ENCODE data around the gene SPACDR. TPM values are rescaled to one million over a fixed set of nuclear protein-coding genes. Genes with fewer than 3 reads are reported as not detected.

The SPACDR gene
- total RNA-seq, 1 experiment from 2014 or later, result 4.5 TPM

GRCh38 chr7:100489824-100490223 is 25.8 kb upstream of the SPACDR start:
- peak; percentile 58 for DNase-seq
- TF ChIP-seq CTCF (IDR thresholded peaks at IDR 0.05; ENCODE audit: unreplicated experiment), result no peak
- H3K27me3 Mint-ChIP-seq (ENCODE audit: unreplicated experiment), result peaks cover 14% of the 10 kb centered on the region
- H3K4me3 Mint-ChIP-seq (ENCODE audit: low read depth, unreplicated experiment), result no peak overlapping the region
- no peaks in the 10 kb centered on the region for H3K4me1 Mint-ChIP-seq (ENCODE audit: low read depth, unreplicated experiment)
- H3K9me3 Mint-ChIP-seq (ENCODE audit: low read depth, unreplicated experiment), result no peaks in the 10 kb centered on the region
- CTCF ChIA-PET, result no interaction called here
- no TSS peak for BruUV-seq (replicated peaks)
- H3K27ac Mint-ChIP-seq (ENCODE audit: unreplicated experiment), result no peak overlapping the region
- H3K36me3 Mint-ChIP-seq (ENCODE audit: insufficient read depth, unreplicated experiment), result peaks cover 5% of the 10 kb centered on the region
- intact Hi-C loops (cut with micrococcal nuclease; ENCODE audit: unreplicated experiment), result no loop called here

GRCh38 chr7:100489121-100489520 is 25.1 kb upstream of the SPACDR start:
- intact Hi-C loops (cut with micrococcal nuclease; ENCODE audit: unreplicated experiment), result no loop called here
- peaks cover 14% of the 10 kb centered on the region for H3K27me3 Mint-ChIP-seq (ENCODE audit: unreplicated experiment)
- CTCF ChIA-PET, result no interaction called here
- DNase-seq, result no peak
- peaks cover 5% of the 10 kb centered on the region for H3K36me3 Mint-ChIP-seq (ENCODE audit: insufficient read depth, unreplicated experiment)
- TF ChIP-seq CTCF (IDR thresholded peaks at IDR 0.05; ENCODE audit: unreplicated experiment), result no peak
- no TSS peak for BruUV-seq (replicated peaks)
- H3K9me3 Mint-ChIP-seq (ENCODE audit: low read depth, unreplicated experiment), result no peaks in the 10 kb centered on the region
- H3K4me1 Mint-ChIP-seq (ENCODE audit: low read depth, unreplicated experiment), result no peaks in the 10 kb centered on the region
- H3K27ac Mint-ChIP-seq (ENCODE audit: unreplicated experiment), result no peak overlapping the region
- H3K4me3 Mint-ChIP-seq (ENCODE audit: low read depth, unreplicated experiment), result no peak overlapping the region

GRCh38 chr7:100488333-100489095 is 24.5 kb upstream of the SPACDR start:
- DNase-seq, result no peak
- intact Hi-C loops (cut with micrococcal nuclease; ENCODE audit: unreplicated experiment), result no loop called here
- Mint-ChIP-seq H3K4me1 (ENCODE audit: low read depth, unreplicated experiment) (no peaks in the 10 kb centered on the region), H3K27me3 (ENCODE audit: unreplicated experiment) (peaks cover 14% of the 10 kb centered on the region), H3K36me3 (ENCODE audit: insufficient read depth, unreplicated experiment) (peaks cover 5% of the 10 kb centered on the region), H3K9me3 (ENCODE audit: low read depth, unreplicated experiment) (no peaks in the 10 kb centered on the region), H3K27ac (ENCODE audit: unreplicated experiment) (no peak overlapping the region), H3K4me3 (ENCODE audit: low read depth, unreplicated experiment) (no peak overlapping the region)
- no TSS peak for BruUV-seq (replicated peaks)
- no peak for TF ChIP-seq CTCF (IDR thresholded peaks at IDR 0.05; ENCODE audit: unreplicated experiment)
- CTCF ChIA-PET, result interaction anchor here (1.1 kb wide), 1 partner anchor 51 kb away, joined by 3 read pairs; the partner anchor contains the start of gene AGFG2

- Mint-ChIP-seq H3K4me3 (ENCODE audit: low read depth, unreplicated experiment) (no peak overlapping the region), H3K36me3 (ENCODE audit: insufficient read depth, unreplicated experiment) (peaks cover 5% of the 10 kb centered on the region), H3K27me3 (ENCODE audit: unreplicated experiment) (no peaks in the 10 kb centered on the region), H3K27ac (ENCODE audit: unreplicated experiment) (no peak overlapping the region), H3K4me1 (ENCODE audit: low read depth, unreplicated experiment) (no peaks in the 10 kb centered on the region), H3K9me3 (ENCODE audit: low read depth, unreplicated experiment) (no peaks in the 10 kb centered on the region)
- TF ChIP-seq CTCF (IDR thresholded peaks at IDR 0.05; ENCODE audit: unreplicated experiment), result no peak
- CTCF ChIA-PET, result interaction anchor here (1.1 kb wide), 1 partner anchor 52 kb away, joined by 3 read pairs; the partner anchor contains the start of gene AGFG2
- DNase-seq, result no peak
- no TSS peak for BruUV-seq (replicated peaks)
- intact Hi-C loops (cut with micrococcal nuclease; ENCODE audit: unreplicated experiment), result no loop called here
These were observed 22.8 kb upstream of the SPACDR start for GRCh38 chr7:100486753-100487446.

Data from Calu3 (cell line).